Testis (tissue), 3 donors: Measurements from ENCODE around the gene ABI3BP. TPM values are rescaled to one million over a fixed set of nuclear protein-coding genes. Genes with fewer than 3 reads are reported as not detected.

Source experiments
- DNase-seq: peaks from one replicate; pipeline ENCODE4 v3.0.0-alpha.2; 2019
- H3K27ac ChIP-seq, 2 donors: fragments of 200-600 bp; sonication (generic); one replicate each; pipeline ENCODE4 v1.5.1; 2019
- H3K27me3 ChIP-seq: fragments of 200-600 bp; sonication (generic); one replicate; pipeline ENCODE4 v1.5.1; 2019
- H3K36me3 ChIP-seq: fragments of 200-600 bp; sonication (generic); one replicate; pipeline ENCODE4 v1.5.1; 2017; ENCODE audit warnings: low read depth; ENCODE audit errors: missing control alignments
- H3K4me1 ChIP-seq: fragments of 200-600 bp; sonication (generic); one replicate; pipeline ENCODE4 v1.5.1; 2019
- H3K4me3 ChIP-seq, 2 donors: fragments of 200-600 bp; sonication (generic); one replicate each; pipeline ENCODE4 v1.5.1; 2017 to 2019
- H3K9me3 ChIP-seq: fragments of 200-600 bp; sonication (generic); one replicate; pipeline ENCODE4 v1.5.1; 2017
- CTCF ChIP-seq, 3 experiments: fragments of 450-650 bp in 2 of 3; fragments of 200-600 bp in 1 of 3; sonication (generic) in 1 of 3; IDR thresholded peaks; one replicate each; pipeline ENCODE4 v1.5.1; 2016 to 2019; ENCODE audit warnings: antibody characterized with exemption in 3 of 3, mild to moderate bottlenecking in 2 of 3, moderate library complexity in 1 of 3
- POLR2A ChIP-seq: fragments of 450-650 bp; IDR thresholded peaks from one replicate; pipeline ENCODE4 v1.6.1; 2017; ENCODE audit warnings: antibody characterized with exemption, mild to moderate bottlenecking, moderate library complexity
- WGBS, 2 donors: methylation state at CpG; one replicate each; pipeline ENCODE4 v1.1.5; 2018; 5-methylcytosine and 5-hydroxymethylcytosine counted together
- intact Hi-C: fragments of 100-400 bp; cut with DNase I; formaldehyde crosslinking; loops from one replicate; pipeline ENCODE4 v1.15.1; 2023; ENCODE audit warnings: low total_unique reads
- polyA plus RNA-seq: library from polyadenylated mRNA; stranded (reverse); fragments of 350-450 nt; fragmentation: Illumina TruSeq; extraction: RNeasy Lipid Tissue Mini Kit (QIAGEN cat#74804); gene quantifications from one replicate; pipeline ENCODE4 v1.2.3, GENCODE V29; 2014; ENCODE audit warnings: low read depth, low replicate concordance; ENCODE audit not compliant: insufficient read depth
- total RNA-seq, 2 donors: library from RNA; depleted of rRNA; stranded (reverse); fragments of >200 nt; gene quantifications; one replicate each; pipeline ENCODE4 v1.2.3, GENCODE V29; 2016

Gene ABI3BP
- total and polyA plus RNA-seq, 3 donors from 2014 or later: 8.7 to 58.2 (median 25.0) TPM

GRCh38 chr3:100831629-100832028 lies 161.6 kb downstream of the ABI3BP start:
- Histone ChIP-seq H3K27ac (no peak overlapping the region), H3K4me3 (no peak overlapping the region), H3K36me3 (no peaks in the 10 kb centered on the region), H3K4me1 (no peaks in the 10 kb centered on the region), H3K9me3 (no peaks in the 10 kb centered on the region), H3K27me3 (no peaks in the 10 kb centered on the region)
- DNase-seq: no peak
- no peak for TF ChIP-seq POLR2A
- no peak for TF ChIP-seq CTCF (IDR thresholded peaks at IDR 0.05)
- whole genome bisulfite sequencing, 2 donors: 81 to 90% methylated on average over 2 of the region's 2 CpGs
- intact Hi-C loops: no loop called here

- H3K27me3 ChIP-seq: no peaks in the 10 kb centered on the region
- H3K27ac ChIP-seq: no peak overlapping the region
- TF ChIP-seq CTCF (IDR thresholded peaks at IDR 0.05): no peak
- no peak for TF ChIP-seq POLR2A
- no peaks in the 10 kb centered on the region for H3K36me3 ChIP-seq
- no peaks in the 10 kb centered on the region for H3K9me3 ChIP-seq
- no peak for DNase-seq
- H3K4me1 ChIP-seq: no peaks in the 10 kb centered on the region
- intact Hi-C loops: no loop called here
- H3K4me3 ChIP-seq: no peak overlapping the region
These were observed 162.3 kb downstream of the ABI3BP start for GRCh38 chr3:100830931-100831330.

GRCh38 chr3:100825574-100825973 lies 167.6 kb downstream of the ABI3BP start:
- Histone ChIP-seq H3K36me3 (no peaks in the 10 kb centered on the region), H3K4me3 (no peak overlapping the region), H3K27ac (no peak overlapping the region), H3K27me3 (no peaks in the 10 kb centered on the region), H3K4me1 (no peaks in the 10 kb centered on the region), H3K9me3 (no peaks in the 10 kb centered on the region)
- no peak for DNase-seq
- WGBS, 2 donors: 56 to 57% methylated on average over 3 of the region's 3 CpGs
- TF ChIP-seq POLR2A: no peak
- TF ChIP-seq CTCF (IDR thresholded peaks at IDR 0.05): no peak
- intact Hi-C loops: no loop called here

- Histone ChIP-seq H3K4me1 (no peaks in the 10 kb centered on the region), H3K36me3 (no peaks in the 10 kb centered on the region), H3K27ac (no peak overlapping the region), H3K27me3 (no peaks in the 10 kb centered on the region), H3K9me3 (no peaks in the 10 kb centered on the region), H3K4me3 (no peak overlapping the region)
- TF ChIP-seq CTCF (IDR thresholded peaks at IDR 0.05): no peak
- TF ChIP-seq POLR2A: no peak
- WGBS, 2 donors: 89 to 93% methylated on average over 3 of the region's 3 CpGs
- no peak for DNase-seq
- intact Hi-C loops: no loop called here
These were observed 177.6 kb downstream of the ABI3BP start for GRCh38 chr3:100815583-100815982.

GRCh38 chr3:100813828-100814227 lies 179.4 kb downstream of the ABI3BP start:
- H3K27ac ChIP-seq: no peak overlapping the region
- no peaks in the 10 kb centered on the region for H3K9me3 ChIP-seq
- no peak for DNase-seq
- H3K36me3 ChIP-seq: no peaks in the 10 kb centered on the region
- TF ChIP-seq POLR2A (no peak), CTCF (IDR thresholded peaks at IDR 0.05) (no peak)
- H3K4me1 ChIP-seq: no peaks in the 10 kb centered on the region
- 88 to 92% methylated on average over 2 of the region's 2 CpGs for WGBS, 2 donors
- intact Hi-C loops: no loop called here
- H3K4me3 ChIP-seq: no peak overlapping the region
- H3K27me3 ChIP-seq: no peaks in the 10 kb centered on the region
